GM12873 (cell line): Measurements from ENCODE around the gene TMEM101.
A peak's percentile ranks its signal among the peaks of the same experiment; 100 is the strongest.

Experiments used
- TF ChIP-seq, protein P1 (sequence below): IDR thresholded peaks from 2 replicates; pipeline ENCODE4 v1.5.1; 2012; ENCODE audit warnings: low read depth, mild to moderate bottlenecking, moderate library complexity, low read length, control low read depth; ENCODE audit not compliant: insufficient read depth; ENCODE audit errors: missing control alignments

TMEM101 gene

DNA sequence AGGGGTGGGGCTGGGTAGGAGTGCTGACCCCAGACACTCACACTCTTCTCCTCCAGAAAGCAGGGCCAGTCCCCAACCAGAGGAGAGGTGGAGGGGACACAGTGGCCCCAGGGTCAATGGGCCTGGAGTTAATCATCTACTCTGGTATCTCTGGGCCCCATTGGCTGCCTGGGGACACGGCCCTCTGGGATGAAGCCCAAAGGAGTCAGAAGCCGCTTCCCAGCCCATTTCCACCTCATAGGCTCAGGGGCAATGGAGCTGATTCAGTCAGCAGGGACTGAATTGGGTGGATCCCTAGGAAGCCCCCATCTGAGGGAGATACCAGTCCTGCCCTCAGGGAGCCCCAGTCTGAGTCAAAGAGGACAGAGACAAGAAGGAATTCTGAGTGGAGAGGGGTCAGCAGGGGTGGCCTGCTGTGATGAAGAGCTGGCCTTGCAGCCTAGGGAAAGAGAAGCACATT is 13.3 kb downstream of the TMEM101 start:
- TF ChIP-seq, protein P1, sequence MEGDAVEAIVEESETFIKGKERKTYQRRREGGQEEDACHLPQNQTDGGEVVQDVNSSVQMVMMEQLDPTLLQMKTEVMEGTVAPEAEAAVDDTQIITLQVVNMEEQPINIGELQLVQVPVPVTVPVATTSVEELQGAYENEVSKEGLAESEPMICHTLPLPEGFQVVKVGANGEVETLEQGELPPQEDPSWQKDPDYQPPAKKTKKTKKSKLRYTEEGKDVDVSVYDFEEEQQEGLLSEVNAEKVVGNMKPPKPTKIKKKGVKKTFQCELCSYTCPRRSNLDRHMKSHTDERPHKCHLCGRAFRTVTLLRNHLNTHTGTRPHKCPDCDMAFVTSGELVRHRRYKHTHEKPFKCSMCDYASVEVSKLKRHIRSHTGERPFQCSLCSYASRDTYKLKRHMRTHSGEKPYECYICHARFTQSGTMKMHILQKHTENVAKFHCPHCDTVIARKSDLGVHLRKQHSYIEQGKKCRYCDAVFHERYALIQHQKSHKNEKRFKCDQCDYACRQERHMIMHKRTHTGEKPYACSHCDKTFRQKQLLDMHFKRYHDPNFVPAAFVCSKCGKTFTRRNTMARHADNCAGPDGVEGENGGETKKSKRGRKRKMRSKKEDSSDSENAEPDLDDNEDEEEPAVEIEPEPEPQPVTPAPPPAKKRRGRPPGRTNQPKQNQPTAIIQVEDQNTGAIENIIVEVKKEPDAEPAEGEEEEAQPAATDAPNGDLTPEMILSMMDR = no peak

DNA sequence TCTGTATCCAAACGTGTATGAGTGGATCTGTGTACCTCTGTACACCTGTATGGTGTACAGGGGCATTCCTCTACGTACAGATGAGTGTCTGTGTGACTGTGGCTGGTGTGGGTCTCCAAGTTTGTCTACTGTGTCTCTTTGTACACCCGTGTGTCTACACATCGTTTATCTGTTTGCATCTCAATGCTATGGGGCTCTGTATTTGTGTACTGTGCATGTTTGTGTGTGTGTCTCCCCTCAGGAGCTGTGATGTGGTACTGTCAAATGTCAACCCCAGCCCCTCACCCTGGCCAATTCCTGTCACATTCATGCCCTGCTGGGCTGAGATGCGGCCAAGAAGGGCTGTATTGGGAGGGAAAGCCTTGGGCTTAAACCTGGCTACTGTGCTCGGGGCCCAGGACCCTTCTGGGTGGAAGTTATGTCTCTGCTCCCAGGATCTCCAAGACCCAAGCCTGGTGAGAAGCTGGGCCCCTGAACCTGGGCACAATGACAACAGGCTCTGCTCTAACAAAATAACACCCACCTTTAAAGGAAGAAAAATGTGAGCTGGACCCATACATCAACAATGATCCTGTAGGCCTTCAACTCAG is 13.8 kb downstream of the TMEM101 start:
- TF ChIP-seq, protein P1 = no peak

DNA sequence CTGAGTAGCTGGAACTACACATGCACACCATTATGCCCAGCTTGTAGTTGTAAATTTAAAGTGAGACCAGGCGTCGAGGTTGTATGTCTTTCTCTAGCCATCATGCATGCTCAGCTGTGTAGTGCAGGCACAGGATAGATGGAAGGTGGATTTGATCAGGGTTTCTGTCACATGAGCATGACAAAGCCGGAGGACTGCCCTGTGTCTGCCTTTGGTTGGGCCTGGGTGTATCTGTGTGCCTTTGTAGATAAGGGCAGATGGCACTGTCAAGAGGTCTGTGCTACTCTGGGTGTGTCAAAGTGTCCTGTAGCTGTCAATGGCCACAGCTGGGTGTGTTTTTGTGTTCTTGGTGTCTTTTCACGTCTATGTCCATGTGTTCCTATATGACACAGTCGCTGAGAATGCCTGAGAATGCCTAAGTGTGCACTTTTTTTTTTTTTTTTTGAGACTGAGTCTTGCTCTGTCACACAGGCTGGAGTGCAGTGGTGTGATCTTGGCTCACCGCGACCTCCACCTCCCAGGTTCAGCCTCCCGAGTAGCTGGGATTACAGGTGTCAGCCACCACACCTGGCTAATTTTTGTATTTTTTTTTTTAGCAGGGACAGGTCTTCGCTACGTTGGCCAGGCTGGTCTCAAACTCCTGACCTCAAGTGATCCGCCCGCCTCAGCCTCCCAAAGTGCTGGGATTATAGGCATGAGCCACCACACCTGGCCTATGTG is 14.5 kb downstream of the TMEM101 start:
- TF ChIP-seq, protein P1 = no peak

DNA sequence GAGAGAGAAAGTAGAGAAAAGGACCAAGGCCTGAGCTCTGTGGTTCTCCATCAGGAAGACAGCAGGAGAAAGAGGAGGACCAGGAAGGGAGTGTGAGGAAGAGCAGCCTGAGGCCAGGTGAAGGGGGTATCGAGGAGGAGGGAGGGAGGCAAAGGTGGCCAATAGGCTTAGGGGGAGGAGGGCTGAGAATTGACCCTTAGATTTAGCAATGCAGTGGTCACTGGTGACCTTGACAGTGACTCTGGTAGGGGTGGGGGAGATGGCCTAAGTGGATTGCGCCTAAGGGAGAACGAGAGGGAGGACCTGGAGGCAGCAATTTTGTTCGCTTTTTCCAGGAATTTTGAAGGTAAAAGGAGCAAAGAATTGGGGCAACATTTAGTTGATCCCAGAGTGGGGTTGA is 15.7 kb downstream of the TMEM101 start:
- TF ChIP-seq, protein P1 = no peak

DNA sequence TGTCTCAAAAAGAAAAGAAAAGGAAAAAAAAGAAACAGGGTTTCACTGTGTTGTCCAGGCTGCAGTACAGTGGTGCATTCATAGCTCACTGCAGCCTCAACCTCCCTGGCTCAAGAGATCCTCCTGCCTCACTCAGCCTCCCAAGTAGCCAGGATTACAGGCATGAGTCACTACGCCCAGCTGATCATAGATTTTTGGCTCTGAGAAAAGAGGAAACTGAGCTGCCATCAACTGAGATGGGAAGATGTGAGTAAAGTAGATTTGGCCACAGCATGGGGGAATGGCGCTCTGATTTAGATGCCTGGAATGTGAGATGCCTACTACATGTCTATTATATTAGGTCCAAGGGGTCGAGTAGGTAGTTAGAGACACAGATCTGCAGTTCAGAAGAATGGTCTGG is 16.2 kb downstream of the TMEM101 start:
- TF ChIP-seq, protein P1 = no peak

DNA sequence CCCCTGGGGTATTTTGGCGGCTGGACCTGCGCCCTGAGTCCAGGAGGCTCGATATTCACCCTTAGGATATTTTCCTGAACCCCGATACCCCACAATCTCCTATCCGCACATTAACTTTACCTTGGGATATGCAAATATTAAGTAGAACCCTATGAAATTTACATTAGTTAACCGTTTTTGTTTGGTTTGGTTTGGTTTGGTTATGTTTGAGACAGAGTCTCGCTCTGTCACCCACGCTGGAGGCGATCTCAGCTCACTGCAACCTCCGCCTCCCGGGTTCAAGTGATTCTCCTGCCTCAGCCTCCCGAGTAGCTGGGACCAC is 19.7 kb downstream of the TMEM101 start:
- TF ChIP-seq, protein P1 = no peak

DNA sequence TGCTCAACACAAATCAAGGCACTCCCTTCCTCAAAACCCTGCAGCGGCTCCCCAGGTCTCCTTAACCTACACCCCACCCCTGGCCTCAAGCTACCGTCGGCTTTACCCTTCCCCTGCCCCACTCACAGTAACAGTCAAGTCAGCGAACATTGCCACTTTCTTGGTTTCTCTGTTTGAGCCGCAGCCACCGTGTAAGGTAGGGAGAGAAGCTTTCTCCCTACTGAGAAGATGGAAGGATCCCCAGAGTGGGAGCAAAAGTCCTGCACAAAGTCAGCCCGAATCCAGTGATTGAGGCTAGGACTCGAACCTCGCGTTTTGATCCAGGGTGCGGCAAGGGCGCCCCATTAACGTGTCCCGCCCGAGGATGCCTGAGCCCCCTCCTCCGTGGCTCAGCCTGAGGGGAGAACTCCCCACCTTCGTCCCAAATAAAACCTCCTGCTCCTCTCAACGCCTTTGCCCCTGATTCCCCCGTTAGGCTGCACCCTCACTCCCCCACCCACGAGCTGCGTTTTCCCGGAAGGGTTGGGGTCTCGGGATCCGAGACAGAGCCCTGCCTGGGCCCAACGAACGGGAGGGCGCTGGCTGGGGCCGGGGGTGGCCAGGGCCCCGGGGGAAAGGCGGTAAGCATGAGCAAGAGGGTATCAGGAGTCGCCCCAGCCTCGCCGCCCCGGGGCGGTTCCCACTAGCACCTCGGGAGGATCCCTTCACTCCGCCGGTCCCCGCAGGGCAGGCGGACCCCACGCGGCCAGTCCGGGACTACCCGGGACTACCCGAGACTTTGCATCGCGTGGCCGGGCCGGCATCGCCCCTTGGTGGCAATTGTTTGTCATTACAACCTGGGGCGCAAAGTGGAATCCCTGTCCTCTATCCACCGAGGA is 20.3 kb downstream of the TMEM101 start:
- TF ChIP-seq, protein P1 = peak; percentile 86
